ENCODE results near the gene YIPF6.

The YIPF6 gene

GRCh38 chrX:68487254-68487653 lies 11.6 kb upstream of the YIPF6 start:
- Histone ChIP-seq H3K18ac (ENCODE audit: low read length) (no peak overlapping the region), H2BK120ac (ENCODE audit: insufficient read depth, low read length, poor library complexity) (no peak overlapping the region)
- no CpG with 5 or more reads among the region's 4 CpGs for WGBS (ENCODE audit: extremely low coverage, insufficient coverage, insufficient read length)

GRCh38 chrX:68487924-68488323 lies 10.9 kb upstream of the YIPF6 start:
- H3K79me2 ChIP-seq (ENCODE audit: control insufficient read depth, insufficient read depth, low read length, poor library complexity) = no peaks in the 10 kb centered on the region
- no CpG with 5 or more reads among the region's 1 CpG for WGBS (ENCODE audit: extremely low coverage, insufficient coverage, insufficient read length)
- no peak for DNase-seq

More at GRCh38 chrX:68487254-68487653, 11.6 kb upstream of the YIPF6 start:
- Histone ChIP-seq H3K79me2 (ENCODE audit: control insufficient read depth, insufficient read depth, low read length, poor library complexity) (no peaks in the 10 kb centered on the region), H3K4me1 (ENCODE audit: control insufficient read depth in 1 of 2, insufficient read depth in 2 of 2, low read length in 2 of 2) (no peaks in the 10 kb centered on the region), H3K4me2 (ENCODE audit: low read length) (no peak overlapping the region), H3K23ac (ENCODE audit: low read length) (no peak overlapping the region), H3K14ac (ENCODE audit: low read length) (no peak overlapping the region), H3K27ac (ENCODE audit: low read depth, low read length) (no peak overlapping the region), H3K4ac (ENCODE audit: low read depth, low read length) (no peak overlapping the region), H2AK5ac (ENCODE audit: low read length) (no peak overlapping the region), H4K12ac (ENCODE audit: low read depth, low read length) (no peak overlapping the region), H4K91ac (ENCODE audit: low read depth, low read length) (no peak overlapping the region), H4K8ac (ENCODE audit: low read depth, low read length) (no peak overlapping the region), H3K36me3 (ENCODE audit: control insufficient read depth in 1 of 2, insufficient read depth in 2 of 2, low read length in 2 of 2) (no peaks in the 10 kb centered on the region), H2AFZ (ENCODE audit: insufficient read depth, low read length, poor library complexity) (no peak overlapping the region), H3K27me3 (ENCODE audit: insufficient read depth, low read length) (no peaks in the 10 kb centered on the region), H3K79me1 (ENCODE audit: low read length) (no peaks in the 10 kb centered on the region), H3K4me3 (ENCODE audit: low read depth, low read length) (no peak overlapping the region), H3K9ac (ENCODE audit: low read length) (no peak overlapping the region), H3K9me3 (ENCODE audit: insufficient read depth, low read depth, low read length) (no peaks in the 10 kb centered on the region), H2BK5ac (ENCODE audit: low read depth, low read length, poor library complexity) (no peak overlapping the region), H2BK12ac (ENCODE audit: low read length) (no peak overlapping the region)
- no peak for DNase-seq

GRCh38 chrX:68488657-68489056 lies 10.2 kb upstream of the YIPF6 start:
- H3K36me3 ChIP-seq (ENCODE audit: control insufficient read depth in 1 of 2, insufficient read depth in 2 of 2, low read length in 2 of 2) = no peaks in the 10 kb centered on the region
- H2BK120ac ChIP-seq (ENCODE audit: insufficient read depth, low read length, poor library complexity) = no peak overlapping the region

More at GRCh38 chrX:68487924-68488323, 10.9 kb upstream of the YIPF6 start:
- Histone ChIP-seq H3K79me1 (ENCODE audit: low read length) (no peaks in the 10 kb centered on the region), H3K9ac (ENCODE audit: low read length) (no peak overlapping the region), H2BK120ac (ENCODE audit: insufficient read depth, low read length, poor library complexity) (no peak overlapping the region), H3K4me3 (ENCODE audit: low read depth, low read length) (no peak overlapping the region), H3K18ac (ENCODE audit: low read length) (no peak overlapping the region), H3K4me2 (ENCODE audit: low read length) (no peak overlapping the region), H3K27me3 (ENCODE audit: insufficient read depth, low read length) (no peaks in the 10 kb centered on the region), H2AFZ (ENCODE audit: insufficient read depth, low read length, poor library complexity) (no peak overlapping the region), H3K23ac (ENCODE audit: low read length) (no peak overlapping the region), H3K4ac (ENCODE audit: low read depth, low read length) (no peak overlapping the region), H2BK5ac (ENCODE audit: low read depth, low read length, poor library complexity) (no peak overlapping the region), H4K91ac (ENCODE audit: low read depth, low read length) (no peak overlapping the region), H4K12ac (ENCODE audit: low read depth, low read length) (no peak overlapping the region), H4K8ac (ENCODE audit: low read depth, low read length) (no peak overlapping the region), H3K27ac (ENCODE audit: low read depth, low read length) (no peak overlapping the region), H3K4me1 (ENCODE audit: control insufficient read depth in 1 of 2, insufficient read depth in 2 of 2, low read length in 2 of 2) (no peaks in the 10 kb centered on the region), H3K36me3 (ENCODE audit: control insufficient read depth in 1 of 2, insufficient read depth in 2 of 2, low read length in 2 of 2) (no peaks in the 10 kb centered on the region), H3K14ac (ENCODE audit: low read length) (no peak overlapping the region), H2BK12ac (ENCODE audit: low read length) (no peak overlapping the region), H2AK5ac (ENCODE audit: low read length) (no peak overlapping the region), H3K9me3 (ENCODE audit: insufficient read depth, low read depth, low read length) (no peaks in the 10 kb centered on the region)

GRCh38 chrX:68490644-68491043 lies 8.2 kb upstream of the YIPF6 start:
- Histone ChIP-seq H3K9ac (ENCODE audit: low read length) (no peak overlapping the region), H4K91ac (ENCODE audit: low read depth, low read length) (no peak overlapping the region), H3K36me3 (ENCODE audit: control insufficient read depth in 1 of 2, insufficient read depth in 2 of 2, low read length in 2 of 2) (no peaks in the 10 kb centered on the region), H3K4me2 (ENCODE audit: low read length) (no peak overlapping the region), H3K4me3 (ENCODE audit: low read depth, low read length) (no peak overlapping the region), H2BK5ac (ENCODE audit: low read depth, low read length, poor library complexity) (no peak overlapping the region), H4K12ac (ENCODE audit: low read depth, low read length) (no peak overlapping the region), H2AFZ (ENCODE audit: insufficient read depth, low read length, poor library complexity) (no peak overlapping the region), H3K4ac (ENCODE audit: low read depth, low read length) (no peak overlapping the region), H3K79me2 (ENCODE audit: control insufficient read depth, insufficient read depth, low read length, poor library complexity) (no peaks in the 10 kb centered on the region), H4K8ac (ENCODE audit: low read depth, low read length) (no peak overlapping the region), H3K9me3 (ENCODE audit: insufficient read depth, low read depth, low read length) (no peaks in the 10 kb centered on the region), H3K14ac (ENCODE audit: low read length) (no peak overlapping the region), H2BK12ac (ENCODE audit: low read length) (no peak overlapping the region), H3K23ac (ENCODE audit: low read length) (no peak overlapping the region), H3K18ac (ENCODE audit: low read length) (no peak overlapping the region), H3K4me1 (ENCODE audit: control insufficient read depth in 1 of 2, insufficient read depth in 2 of 2, low read length in 2 of 2) (no peaks in the 10 kb centered on the region), H3K79me1 (ENCODE audit: low read length) (no peaks in the 10 kb centered on the region), H3K27me3 (ENCODE audit: insufficient read depth, low read length) (no peaks in the 10 kb centered on the region), H2AK5ac (ENCODE audit: low read length) (no peak overlapping the region), H2BK120ac (ENCODE audit: insufficient read depth, low read length, poor library complexity) (no peak overlapping the region), H3K27ac (ENCODE audit: low read depth, low read length) (no peak overlapping the region)
- DNase-seq = peak in 1 of 2 donors; percentile 65

More at GRCh38 chrX:68488657-68489056, 10.2 kb upstream of the YIPF6 start:
- Histone ChIP-seq H3K9me3 (ENCODE audit: insufficient read depth, low read depth, low read length) (no peaks in the 10 kb centered on the region), H4K12ac (ENCODE audit: low read depth, low read length) (no peak overlapping the region), H3K4me3 (ENCODE audit: low read depth, low read length) (no peak overlapping the region), H3K79me1 (ENCODE audit: low read length) (no peaks in the 10 kb centered on the region), H4K8ac (ENCODE audit: low read depth, low read length) (no peak overlapping the region), H2BK5ac (ENCODE audit: low read depth, low read length, poor library complexity) (no peak overlapping the region), H3K23ac (ENCODE audit: low read length) (no peak overlapping the region), H3K4ac (ENCODE audit: low read depth, low read length) (no peak overlapping the region), H3K4me2 (ENCODE audit: low read length) (no peak overlapping the region), H2AK5ac (ENCODE audit: low read length) (no peak overlapping the region), H3K27ac (ENCODE audit: low read depth, low read length) (no peak overlapping the region), H3K18ac (ENCODE audit: low read length) (no peak overlapping the region), H3K27me3 (ENCODE audit: insufficient read depth, low read length) (no peaks in the 10 kb centered on the region), H3K4me1 (ENCODE audit: control insufficient read depth in 1 of 2, insufficient read depth in 2 of 2, low read length in 2 of 2) (no peaks in the 10 kb centered on the region), H4K91ac (ENCODE audit: low read depth, low read length) (no peak overlapping the region), H3K14ac (ENCODE audit: low read length) (no peak overlapping the region), H3K79me2 (ENCODE audit: control insufficient read depth, insufficient read depth, low read length, poor library complexity) (no peaks in the 10 kb centered on the region), H2AFZ (ENCODE audit: insufficient read depth, low read length, poor library complexity) (no peak overlapping the region), H2BK12ac (ENCODE audit: low read length) (no peak overlapping the region), H3K9ac (ENCODE audit: low read length) (no peak overlapping the region)
- no CpG with 5 or more reads among the region's 4 CpGs for WGBS (ENCODE audit: extremely low coverage, insufficient coverage, insufficient read length)
- DNase-seq = no peak
